GM13977 (cell line): ENCODE results near the gene ZDHHC13.

Experiments
- DNase-seq: peaks from one replicate; pipeline ENCODE4 v3.0.0; 2012; ENCODE audit warnings: low spot score
- in situ Hi-C: fragments of 300-500 bp; cut with MboI; formaldehyde crosslinking; loops from one replicate; pipeline ENCODE4 v1.12.0; 2022; ENCODE audit warnings: low sequenced_read_pairs, low pct_unique_long_range_greater_than_20kb, mixed read lengths, inconsistent platforms; ENCODE audit not compliant: unreplicated experiment
- TF ChIP-seq, protein P1 (sequence below): IDR thresholded peaks from 2 replicates; pipeline ENCODE4 v1.5.1; 2012; ENCODE audit warnings: mild to moderate bottlenecking, control low read depth; ENCODE audit not compliant: insufficient read depth; ENCODE audit errors: extremely low read depth, missing control alignments

ZDHHC13 gene

DNA sequence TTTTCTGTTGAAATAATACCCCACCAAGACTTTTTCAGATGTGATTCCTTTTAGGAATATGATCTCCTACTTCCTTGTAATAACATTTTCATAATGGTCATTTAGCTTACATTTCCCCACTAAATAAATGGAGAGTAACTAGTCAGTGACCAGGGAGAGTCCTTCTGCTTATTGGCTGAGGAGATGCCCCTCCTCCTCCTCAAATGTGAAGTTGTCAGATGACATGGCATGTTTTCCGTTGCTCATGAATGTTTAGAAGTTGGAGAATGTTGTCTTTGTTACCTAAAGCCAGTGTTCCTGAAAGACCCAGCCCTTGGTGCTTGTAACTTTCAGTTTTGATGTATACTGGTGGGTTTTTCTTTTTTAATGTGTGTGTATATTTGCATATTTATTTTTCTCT, 46.6 kb downstream of the ZDHHC13 start:
- TF ChIP-seq, protein P1, sequence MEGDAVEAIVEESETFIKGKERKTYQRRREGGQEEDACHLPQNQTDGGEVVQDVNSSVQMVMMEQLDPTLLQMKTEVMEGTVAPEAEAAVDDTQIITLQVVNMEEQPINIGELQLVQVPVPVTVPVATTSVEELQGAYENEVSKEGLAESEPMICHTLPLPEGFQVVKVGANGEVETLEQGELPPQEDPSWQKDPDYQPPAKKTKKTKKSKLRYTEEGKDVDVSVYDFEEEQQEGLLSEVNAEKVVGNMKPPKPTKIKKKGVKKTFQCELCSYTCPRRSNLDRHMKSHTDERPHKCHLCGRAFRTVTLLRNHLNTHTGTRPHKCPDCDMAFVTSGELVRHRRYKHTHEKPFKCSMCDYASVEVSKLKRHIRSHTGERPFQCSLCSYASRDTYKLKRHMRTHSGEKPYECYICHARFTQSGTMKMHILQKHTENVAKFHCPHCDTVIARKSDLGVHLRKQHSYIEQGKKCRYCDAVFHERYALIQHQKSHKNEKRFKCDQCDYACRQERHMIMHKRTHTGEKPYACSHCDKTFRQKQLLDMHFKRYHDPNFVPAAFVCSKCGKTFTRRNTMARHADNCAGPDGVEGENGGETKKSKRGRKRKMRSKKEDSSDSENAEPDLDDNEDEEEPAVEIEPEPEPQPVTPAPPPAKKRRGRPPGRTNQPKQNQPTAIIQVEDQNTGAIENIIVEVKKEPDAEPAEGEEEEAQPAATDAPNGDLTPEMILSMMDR, result no peak
- in situ Hi-C loops, result no loop called here
- DNase-seq, result no peak

DNA sequence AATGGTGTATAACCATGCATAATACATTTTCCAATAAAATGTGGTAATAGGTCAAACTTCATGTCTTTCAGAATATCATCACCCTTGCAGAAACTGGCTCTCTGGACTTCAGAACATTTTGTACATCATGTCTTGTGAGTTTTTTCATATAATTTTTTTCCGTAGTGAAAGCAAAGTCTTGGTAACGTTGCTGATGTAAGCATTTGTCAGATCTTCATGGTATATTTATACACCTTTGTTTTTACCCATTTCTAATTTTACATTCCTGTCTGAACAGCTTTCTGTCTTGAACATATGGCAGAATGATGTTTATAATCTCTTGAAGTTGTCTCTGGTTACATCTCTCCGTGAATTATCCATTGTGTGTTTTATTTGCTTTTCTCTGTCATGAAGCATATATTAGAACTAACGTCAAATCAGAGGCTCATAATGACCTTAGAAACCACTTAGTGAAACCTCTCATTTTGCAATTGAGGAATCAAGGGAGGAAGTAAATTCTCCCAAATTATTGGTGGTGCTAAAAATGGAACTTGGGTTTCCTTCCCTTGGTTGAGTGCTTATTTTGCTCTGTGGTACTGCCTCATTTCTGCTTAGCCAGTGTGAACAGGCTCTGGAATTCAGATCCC, 47.4 kb downstream of the ZDHHC13 start:
- no peak for DNase-seq
- in situ Hi-C loops, result no loop called here
- TF ChIP-seq, protein P1, result no peak

DNA sequence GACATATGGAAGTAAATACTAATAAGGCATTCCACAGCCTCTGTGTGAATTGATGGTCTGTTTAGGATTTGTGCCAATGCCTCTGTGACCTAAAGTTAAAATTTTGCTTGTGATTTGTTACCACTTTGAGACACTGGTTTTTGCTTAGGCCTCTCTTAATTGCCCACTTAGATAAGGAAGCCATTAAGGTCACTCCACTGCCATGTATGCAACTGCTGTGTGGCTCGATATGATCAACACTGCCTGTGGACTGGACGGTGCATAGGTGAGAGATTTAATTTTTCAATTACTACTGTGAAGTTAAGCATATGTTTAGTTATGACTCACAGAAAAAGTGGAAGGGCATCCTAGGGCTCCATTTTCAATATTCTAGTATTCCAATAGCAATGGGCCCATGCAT, 47.9 kb downstream of the ZDHHC13 start:
- TF ChIP-seq, protein P1, result no peak
- in situ Hi-C loops, result no loop called here
- DNase-seq, result no peak

DNA sequence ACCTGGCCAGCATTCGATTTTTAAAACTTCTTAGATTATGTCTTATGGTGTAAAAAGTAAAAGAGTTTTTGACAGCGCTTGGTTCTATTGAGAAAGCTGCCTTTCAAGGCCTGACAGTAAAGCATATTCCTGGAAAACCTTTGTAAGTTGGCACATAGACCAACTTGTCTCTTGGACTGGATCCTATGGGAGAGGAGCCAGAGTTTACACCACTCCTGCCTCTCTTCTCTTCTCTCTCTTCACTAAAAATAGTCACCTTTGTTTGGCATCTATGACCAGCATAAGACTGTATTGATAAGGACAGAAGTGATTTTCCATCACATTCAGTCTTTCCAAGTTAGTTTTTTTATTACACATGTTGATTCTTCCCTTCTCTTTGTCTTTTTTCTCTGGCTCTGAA, 51.1 kb downstream of the ZDHHC13 start:
- no peak for DNase-seq
- TF ChIP-seq, protein P1, result no peak
- in situ Hi-C loops, result no loop called here

DNA sequence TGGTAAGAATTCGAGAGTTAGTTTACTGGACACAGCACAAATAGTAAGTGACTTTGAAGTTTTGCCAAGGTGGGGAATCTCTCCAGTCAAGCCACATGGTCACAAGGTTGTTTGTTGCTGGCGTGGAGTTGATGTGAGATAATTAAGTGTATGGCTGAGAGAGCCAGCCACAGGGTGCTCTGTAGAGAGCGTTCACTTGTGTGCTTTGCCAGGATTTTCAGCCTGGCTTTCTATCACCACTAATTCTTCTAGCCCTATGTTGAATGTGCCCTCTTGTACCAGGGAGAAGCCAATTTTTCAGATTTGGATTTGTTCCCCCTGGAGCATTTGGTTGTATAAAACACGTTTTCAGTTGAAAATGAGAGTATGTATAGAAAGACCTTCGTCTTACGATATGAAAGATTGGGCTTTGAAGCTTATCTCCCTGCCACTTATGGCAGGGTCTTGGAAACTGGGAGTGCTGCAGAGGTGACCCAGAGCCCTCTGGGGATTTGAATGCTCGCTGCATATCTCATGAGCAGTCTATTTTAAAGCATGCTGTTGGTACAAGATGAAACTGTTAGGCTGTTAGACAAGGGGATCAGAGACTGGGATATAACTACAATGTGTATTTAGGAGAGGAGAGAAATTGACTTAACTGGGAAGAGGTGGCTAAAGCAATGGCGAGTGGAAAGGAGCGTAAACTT, 56.2 kb downstream of the ZDHHC13 start:
- DNase-seq, result no peak
- in situ Hi-C loops, result no loop called here

DNA sequence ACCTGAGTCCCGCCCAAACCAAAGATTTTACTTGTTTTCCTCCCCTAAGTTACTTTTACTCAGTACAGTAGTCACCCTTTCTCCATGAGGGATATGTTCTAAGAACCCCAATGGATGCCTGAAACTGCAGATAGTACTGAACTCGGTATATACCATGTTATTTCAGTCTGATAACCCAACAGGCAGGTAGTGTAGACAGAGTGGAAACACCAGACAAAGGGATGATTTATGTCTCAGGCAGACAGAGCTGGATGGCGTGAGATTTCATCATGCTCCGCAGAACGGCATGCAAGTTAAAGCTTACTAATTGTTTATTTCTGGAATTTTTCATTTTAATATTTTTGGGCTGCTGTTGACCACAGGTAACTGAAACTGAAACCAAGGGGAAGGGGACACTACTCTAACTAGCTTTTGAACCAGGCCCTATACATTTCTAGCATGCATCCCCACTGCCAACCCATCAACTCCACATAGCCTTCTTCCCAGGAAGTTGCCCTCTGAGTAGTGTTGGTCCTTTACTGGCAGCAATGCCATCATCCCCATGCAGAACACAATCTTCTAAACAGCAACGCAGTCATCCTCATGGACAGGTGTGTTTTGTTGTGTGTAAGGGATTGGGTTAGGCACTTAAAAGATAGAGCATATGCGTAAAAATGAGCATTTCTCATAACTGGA, 57.1 kb downstream of the ZDHHC13 start:
- no peak for DNase-seq
- TF ChIP-seq, protein P1, result no peak
- in situ Hi-C loops, result no loop called here

More for the DNA sequence above, 56.2 kb downstream of the ZDHHC13 start:
- TF ChIP-seq, protein P1, result no peak
